ENCODE measurements around the gene PSMB10.
"Not testable (repeated sequence)": the region's sequence is repeated elsewhere in the genome, so short reads cannot be mapped to it uniquely, and the experiment has no call there.

The PSMB10 gene

GRCh38 chr16:67923414-67924116 is 13.1 kb downstream of the PSMB10 start:
- no peak for DNase-seq

GRCh38 chr16:67922740-67923139 is 13.9 kb downstream of the PSMB10 start:
- DNase-seq, result no peak

DNA sequence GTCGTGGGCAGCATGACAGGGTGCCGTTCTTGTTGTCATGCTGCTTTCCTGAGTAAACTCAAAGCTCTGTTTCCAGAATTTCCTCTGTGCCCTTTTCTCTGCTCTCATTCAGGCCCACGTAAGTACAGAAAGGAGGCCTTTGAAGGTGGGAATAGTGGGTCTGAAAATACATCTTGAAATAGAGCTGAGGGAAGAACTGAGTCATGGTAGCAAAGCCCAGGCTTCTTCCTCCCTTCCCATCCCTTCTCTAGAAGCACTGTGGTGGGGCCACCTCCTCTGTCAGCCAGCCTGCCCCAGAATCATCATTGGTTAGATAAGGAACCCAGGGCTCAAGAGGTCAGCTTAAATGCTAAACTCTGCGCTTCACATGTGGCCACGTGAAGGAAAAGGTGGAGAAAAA is 14.4 kb downstream of the PSMB10 start:
- no peak for DNase-seq

DNA sequence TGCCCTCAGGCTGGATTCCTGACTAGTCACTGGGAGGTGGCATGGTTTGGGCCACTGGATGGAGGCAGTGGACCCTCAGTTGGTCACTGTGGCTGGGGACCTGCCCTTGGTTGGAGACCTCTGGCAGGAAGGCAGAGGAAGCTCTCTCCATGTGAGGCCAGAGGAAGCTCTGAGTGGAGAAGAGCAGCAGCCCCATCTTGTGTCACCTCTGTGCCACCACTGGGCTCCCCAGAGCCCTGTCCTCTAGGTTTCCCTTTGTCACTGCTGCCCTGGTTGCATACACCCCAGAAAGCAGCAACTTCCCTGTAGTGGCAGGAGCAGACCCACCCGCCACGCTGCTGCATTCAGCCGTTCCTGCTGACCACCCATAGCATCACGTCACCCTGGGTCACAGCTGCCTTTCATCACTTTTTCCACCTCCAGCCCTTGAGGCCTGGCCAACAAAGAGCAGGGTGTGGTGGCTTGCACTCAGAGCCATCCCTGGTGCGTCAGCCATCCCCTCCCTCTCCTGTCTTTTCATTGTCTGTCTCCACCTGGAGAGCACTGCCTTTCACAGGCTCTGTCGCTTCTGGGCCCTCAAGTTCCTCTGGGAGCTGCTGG is 16.9 kb downstream of the PSMB10 start:
- no peak for DNase-seq

DNA sequence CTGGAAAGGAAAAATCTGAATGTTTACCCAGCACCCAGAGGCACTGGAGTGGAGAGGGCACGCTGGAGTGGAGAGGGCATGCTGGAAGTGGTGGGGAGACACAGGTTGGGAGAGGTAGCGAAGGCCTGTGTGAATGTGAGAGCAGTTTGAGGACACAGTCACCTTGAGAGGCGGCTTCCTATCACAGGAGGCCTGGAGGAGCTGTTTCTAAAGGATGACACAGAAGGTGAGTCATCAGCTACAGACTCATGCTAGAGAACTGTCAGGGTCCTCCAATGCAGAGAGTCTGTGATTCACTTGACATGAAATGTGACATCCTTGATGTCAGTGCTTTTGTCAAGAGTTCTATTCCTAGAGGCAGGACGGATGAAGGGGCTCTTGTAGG is 18.8 kb downstream of the PSMB10 start:
- DNase-seq, result peak; percentile 95

- DNase-seq, result no peak
Measured at GRCh38 chr16:67917140-67917851, 19.4 kb downstream of the PSMB10 start.

DNA sequence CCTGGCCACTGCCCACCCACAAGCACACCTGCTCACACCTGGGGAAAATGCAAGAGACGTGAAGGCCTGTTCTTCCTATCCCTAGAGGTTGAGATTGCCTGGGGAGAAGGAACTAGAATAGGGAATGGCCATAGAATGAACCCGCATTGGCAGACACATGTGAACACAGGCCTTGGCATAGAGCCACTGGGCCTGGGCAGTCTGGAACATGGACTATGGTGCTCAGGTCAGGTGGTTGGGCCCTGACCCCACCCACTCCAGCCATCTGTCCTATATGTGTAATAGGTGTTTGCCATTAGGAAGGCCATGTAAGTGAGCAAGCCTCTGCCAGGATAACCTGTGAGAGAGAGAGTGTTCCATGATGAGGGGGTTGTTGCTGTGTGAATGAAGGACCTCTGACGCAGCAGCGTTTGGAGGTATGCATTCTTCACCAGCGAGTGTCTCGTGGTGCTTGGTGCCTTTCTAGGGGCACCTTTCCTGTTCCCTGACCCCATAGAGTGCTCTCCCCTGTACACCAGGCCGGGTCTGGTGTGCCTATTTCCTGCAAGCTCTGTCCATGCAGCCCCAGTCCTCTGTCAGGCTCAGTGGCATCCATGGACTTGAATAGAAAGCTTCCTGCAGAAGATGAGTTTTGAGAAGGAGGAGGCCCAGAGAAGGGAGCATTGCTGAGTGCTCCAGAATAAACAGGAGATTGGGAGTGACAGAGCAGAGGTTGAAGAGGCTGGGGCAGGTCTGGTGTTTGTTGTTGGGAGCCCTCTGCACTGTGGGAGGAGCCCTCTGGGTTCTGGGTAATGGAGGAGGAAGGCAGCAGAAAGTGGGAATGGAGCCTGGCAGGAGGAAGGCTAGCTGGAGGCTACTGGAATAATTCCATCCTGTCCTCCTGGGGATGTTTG is 20.6 kb downstream of the PSMB10 start:
- DNase-seq, result no peak

GRCh38 chr16:67915496-67915769 is 21.2 kb downstream of the PSMB10 start:
- not testable (repeated sequence) for DNase-seq

DNA sequence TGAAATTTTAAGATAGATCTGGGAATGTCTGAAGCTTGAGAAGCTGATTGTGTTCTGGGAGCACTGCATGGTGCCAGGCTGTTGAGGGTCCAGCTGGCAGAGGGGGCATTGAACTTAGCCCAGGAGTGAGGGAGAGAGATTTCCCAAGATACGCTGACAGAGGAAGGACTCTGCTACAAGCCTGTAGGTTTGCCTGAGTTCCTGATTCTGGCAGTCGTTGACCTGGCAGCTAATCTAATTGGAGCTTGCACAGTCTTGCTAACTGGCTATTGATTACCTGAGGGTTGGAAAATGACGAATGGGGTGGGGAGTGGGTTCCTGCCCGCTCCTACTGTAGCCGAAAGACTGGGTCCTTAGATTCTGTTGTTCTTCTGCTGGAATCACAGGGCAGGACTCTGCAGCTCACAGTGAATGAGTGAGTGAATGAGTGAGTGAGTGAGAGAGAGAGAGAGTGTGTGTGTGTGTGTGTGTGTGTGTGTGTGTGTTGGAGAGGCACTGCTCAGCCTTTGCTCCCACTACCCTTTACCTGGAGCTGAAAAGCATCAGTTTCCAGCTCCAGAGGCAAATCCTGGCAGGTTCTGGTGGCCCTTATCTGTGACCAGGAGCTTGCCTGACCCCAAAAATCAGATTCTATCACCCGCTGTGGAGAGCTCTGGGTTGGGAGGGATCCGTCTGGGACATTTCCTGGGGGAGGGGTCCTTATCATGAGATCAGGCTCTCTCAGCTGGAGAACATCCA is 21.7 kb downstream of the PSMB10 start:
- DNase-seq, result no peak

GRCh38 chr16:67910158-67910557 is 26.5 kb downstream of the PSMB10 start:
- DNase-seq, result no peak

GRCh38 chr16:67909056-67909742 is 27.5 kb downstream of the PSMB10 start:
- DNase-seq, result no peak

DNA sequence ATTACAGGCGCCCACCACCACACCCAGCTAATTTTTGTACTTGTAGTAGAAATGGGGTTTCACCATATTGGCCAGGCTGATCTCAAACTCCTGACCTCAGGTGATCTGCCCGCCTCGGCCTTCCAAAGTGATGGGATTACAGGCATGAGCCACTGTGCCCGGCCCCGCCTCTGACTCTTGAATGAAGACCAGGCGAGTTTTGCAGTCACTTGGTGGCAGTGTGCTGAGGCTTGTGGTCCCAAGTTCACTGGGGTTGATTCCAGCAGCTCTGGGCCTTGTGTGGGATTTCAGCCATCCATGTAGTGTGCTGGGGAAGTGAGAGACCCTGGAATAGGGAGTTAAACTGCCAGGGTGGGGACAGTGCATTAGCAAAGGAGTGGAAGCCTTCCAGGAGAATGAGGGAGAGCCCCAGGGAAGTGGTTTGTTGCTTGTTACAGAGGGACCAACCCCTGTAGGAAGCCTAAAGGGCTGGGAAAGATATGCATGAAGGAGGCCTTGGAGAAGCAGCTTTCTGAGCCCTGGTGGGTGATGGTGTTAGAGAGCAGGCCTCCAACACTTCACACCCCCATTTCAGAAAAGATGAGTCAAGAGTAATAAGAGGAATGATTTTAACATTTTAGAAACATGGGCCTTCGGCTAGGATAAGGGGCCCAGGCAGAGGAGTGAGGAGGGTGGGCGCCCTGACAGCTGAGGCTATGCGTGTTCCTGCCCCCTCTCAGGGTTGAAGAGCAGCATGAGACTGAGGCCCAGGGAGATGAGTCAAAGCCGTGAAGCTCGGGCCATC is 29.1 kb downstream of the PSMB10 start:
- no peak for DNase-seq

GRCh38 chr16:67902831-67903230 is 33.8 kb downstream of the PSMB10 start:
- no peak for DNase-seq

DNA sequence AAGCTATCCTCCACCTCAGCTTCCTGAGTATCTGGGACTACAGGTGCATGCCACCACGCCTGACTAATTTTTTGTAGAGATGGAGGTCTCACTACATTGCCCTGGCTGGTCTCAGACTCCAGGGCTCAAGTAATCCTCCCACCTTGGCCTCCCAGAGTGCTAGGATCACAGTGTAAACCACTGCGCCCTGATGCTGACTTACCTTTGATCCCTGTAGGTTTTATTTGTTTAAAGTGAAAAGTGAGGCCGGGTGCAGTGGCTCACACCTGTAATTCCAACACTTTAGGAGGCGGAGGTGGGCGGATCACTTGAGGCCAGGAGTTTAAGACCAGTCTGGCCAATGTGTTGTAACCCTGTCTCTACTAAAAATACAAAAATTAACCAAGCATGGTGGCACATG is 34.9 kb downstream of the PSMB10 start:
- DNase-seq, result no peak

- no peak for DNase-seq
Measured at GRCh38 chr16:67897231-67897630, 39.4 kb downstream of the PSMB10 start.

DNA sequence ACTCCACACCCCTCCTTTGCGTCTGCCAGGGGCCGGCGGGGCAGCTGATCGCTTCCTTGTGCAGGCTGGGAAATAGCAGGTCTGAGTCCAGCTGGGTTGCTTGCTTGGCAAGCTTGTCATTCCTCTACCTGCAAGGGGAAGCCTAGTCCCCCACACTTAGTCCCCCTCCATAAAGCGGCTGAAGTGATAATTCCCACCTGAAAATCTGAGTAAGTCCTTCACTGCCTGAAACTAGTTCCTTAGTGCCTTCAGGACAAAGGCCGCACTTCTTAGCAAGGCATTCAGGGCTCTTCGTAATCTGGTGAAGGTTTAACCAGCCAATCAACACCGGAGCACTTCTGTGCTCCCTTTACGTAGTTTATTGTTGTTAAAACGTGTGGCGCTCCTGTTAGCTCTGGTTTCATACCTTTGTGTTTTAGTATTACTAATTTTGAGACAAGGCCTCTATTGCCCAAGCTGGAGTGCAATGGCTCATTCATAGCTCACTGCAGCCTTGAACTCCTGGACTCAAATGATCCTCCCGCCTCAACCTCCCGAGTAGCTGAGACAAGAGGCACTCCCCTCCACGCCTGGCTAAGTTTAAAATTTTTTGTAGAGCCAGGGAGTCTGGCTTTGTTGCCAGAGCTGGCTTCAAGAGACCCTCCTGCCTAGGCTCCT is 42.8 kb downstream of the PSMB10 start:
- no peak for DNase-seq

GRCh38 chr16:67892899-67893742 is 43.5 kb downstream of the PSMB10 start, which contains the start of gene PSKH1:
Gene PSKH1 (plus strand): TSS chr16:67893254. CDS start chr16:67908750, 15,496 bp downstream.
- peak; percentile 100 for DNase-seq

GRCh38 chr16:67892375-67892774 is 44.3 kb downstream of the PSMB10 start:
- DNase-seq, result no peak

DNA sequence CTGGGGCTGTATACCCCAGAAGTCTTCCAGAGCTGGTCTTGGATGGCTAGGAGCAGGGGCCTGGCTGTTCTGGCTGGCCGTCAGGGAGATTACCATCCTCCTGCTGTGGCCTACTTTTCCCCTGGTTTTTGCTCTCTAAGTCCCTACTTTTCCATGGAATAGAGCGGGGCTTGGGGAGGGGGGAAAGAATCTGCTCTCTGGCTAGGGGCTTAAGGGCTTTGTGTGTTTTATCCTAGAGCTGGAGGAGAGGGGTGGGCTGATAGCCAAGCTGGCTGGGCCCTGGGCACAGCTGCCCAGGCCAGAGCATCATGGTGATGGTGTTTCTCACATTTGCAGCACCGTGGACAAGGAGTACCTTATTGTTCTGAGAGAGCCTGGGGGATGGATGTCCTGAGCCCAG is 48.3 kb downstream of the PSMB10 start:
- DNase-seq, result no peak

GRCh38 chr16:67886387-67886786 is 50.3 kb downstream of the PSMB10 start:
- no peak for DNase-seq
